Adrenal gland (tissue), 12 donors: Measurements from ENCODE around the gene IMMP2L. TPM values are rescaled to one million over a fixed set of nuclear protein-coding genes. Genes with fewer than 3 reads are reported as not detected.

Experiments used
- DNase-seq, 7 donors: peaks; one replicate each; pipeline ENCODE4 v3.0.0-alpha.2; 2019 to 2020
- H3K27ac ChIP-seq, 5 donors: fragments of 200-600 bp; sonication (generic) in 4 of 5; 1 replicate in 3 of 5; 2 replicates in 2 of 5; pipeline versions ENCODE4 v1.5.1 to v1.8.0; 2016 to 2020; ENCODE audit warnings: mild to moderate bottlenecking in 1 of 5
- H3K27me3 ChIP-seq: fragments of 200-600 bp; 2 replicates; pipeline ENCODE4 v1.8.0; 2021
- H3K36me3 ChIP-seq, 2 donors: fragments of 200-600 bp; replicated peaks in 1 of 2; 1 replicate in 1 of 2; 2 replicates in 1 of 2; pipeline versions ENCODE4 v1.5.1 to v1.8.0; 2018 to 2022
- H3K4me1 ChIP-seq, 2 donors: fragments of 200-600 bp; replicated peaks in 1 of 2; 1 replicate in 1 of 2; 2 replicates in 1 of 2; pipeline versions ENCODE4 v1.5.1 to v1.8.0; 2018 to 2021
- H3K4me3 ChIP-seq, 4 donors: fragments of 200-600 bp; sonication (generic) in 3 of 4; one replicate each; pipeline ENCODE4 v1.5.1; 2016 to 2018
- H3K9me3 ChIP-seq, 3 donors: fragments of 200-600 bp; sonication (generic) in 1 of 3; replicated peaks in 1 of 3; 1 replicate in 2 of 3; 2 replicates in 1 of 3; pipeline versions ENCODE4 v1.5.1 to v1.8.0; 2016 to 2021
- POLR2A ChIP-seq, 2 donors: fragments of 450-650 bp; IDR thresholded peaks; one replicate each; pipeline ENCODE4 v1.6.1; 2017; ENCODE audit warnings: antibody characterized with exemption in 2 of 2, mild to moderate bottlenecking in 2 of 2, moderate library complexity in 1 of 2
- WGBS, 4 donors: extraction: QIAGEN DNeasy Blood & Tissue Kit in 2 of 4; methylation state at CpG; one replicate each; pipeline versions ENCODE4 v1.1.5 to v1.1.7; 2013 to 2017; 5-methylcytosine and 5-hydroxymethylcytosine counted together
- intact Hi-C, 2 donors: fragments of 100-400 bp; cut with DNase I; formaldehyde crosslinking; loops; one replicate each; pipeline versions ENCODE4 v1.14.1 to v1.15.0; 2022 to 2023
- polyA plus RNA-seq, 3 donors: library from polyadenylated mRNA; stranded (reverse); fragments of 200-250 nt in 2 of 3; fragments of 350-450 nt in 1 of 3; fragmentation: Illumina TruSeq in 1 of 3; extraction: RNeasy Lipid Tissue Mini Kit (QIAGEN cat#74804) in 1 of 3; gene quantifications; one replicate each; pipeline ENCODE4 v1.2.3, GENCODE V29; 2013 to 2014
- total RNA-seq, 9 donors: library from RNA; depleted of rRNA in 4 of 9; stranded (reverse); fragments of >200 nt in 4 of 9; fragments of 120-200 nt in 1 of 9; fragmentation: NEBNext Ultra II Directional in 1 of 9; extraction: Animal tissue kit (Norgen Biotek cat#: 25700) in 1 of 9; gene quantifications; one replicate each; pipeline versions ENCODE4 v1.1.0 to v1.2.4, GENCODE V29; 2013 to 2023
- TF ChIP-seq, protein P1 (sequence below), 6 experiments: fragments of 450-650 bp in 4 of 6; fragments of 200-600 bp in 2 of 6; sonication (generic) in 1 of 6; IDR thresholded peaks; 1 replicate in 5 of 6; 2 replicates in 1 of 6; pipeline versions ENCODE4 v1.5.1 to v1.8.0; 2016 to 2021; ENCODE audit warnings: antibody characterized with exemption in 6 of 6, mild to moderate bottlenecking in 2 of 6, moderate library complexity in 1 of 6
- donor health status: healthy with polysubstance abuse.
- donor health status: Bipolar disorder and iron deficiency.
- donor health status: DM: yes; HTN: yes; CAD: no.
- donor health status: DM: no; HTN: no; CAD: no.
- donor health status: DM: no; HTN: no; CAD: no.
- donor health status: DM: yes; HTN: yes; CAD: no.

Gene IMMP2L
- total and polyA plus RNA-seq, 12 donors = 13.4 to 34.1 (median 25.3) TPM

DNA sequence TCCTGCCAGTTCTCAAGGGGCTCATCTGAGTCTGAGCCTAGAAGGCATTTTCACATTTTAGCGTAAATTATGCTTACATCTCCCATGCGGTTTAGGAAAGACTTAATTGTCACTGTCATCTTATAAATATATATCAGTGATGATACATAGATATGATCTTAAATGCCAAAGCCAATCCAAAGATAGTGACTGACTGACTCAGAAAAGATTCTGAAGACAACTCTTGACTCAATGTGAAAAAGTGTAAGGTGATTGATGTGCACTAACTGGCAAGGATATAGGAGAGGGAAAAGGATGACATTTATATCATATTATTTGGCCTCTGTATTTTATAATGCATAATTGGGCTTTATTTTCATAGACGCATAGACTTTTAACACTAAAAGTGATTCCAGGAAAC is 556.3 kb downstream of the IMMP2L start:
- Histone ChIP-seq H3K9me3 (no peaks in the 10 kb centered on the region), H3K27ac (no peak overlapping the region), H3K36me3 (no peaks in the 10 kb centered on the region), H3K27me3 (no peaks in the 10 kb centered on the region), H3K4me1 (no peaks in the 10 kb centered on the region), H3K4me3 (no peak overlapping the region)
- WGBS, 4 donors = 58 to 63% (median 61%) methylated on average over 3 of the region's 3 CpGs
- DNase-seq = no peak
- intact Hi-C loops = no loop called here
- TF ChIP-seq, protein P1, sequence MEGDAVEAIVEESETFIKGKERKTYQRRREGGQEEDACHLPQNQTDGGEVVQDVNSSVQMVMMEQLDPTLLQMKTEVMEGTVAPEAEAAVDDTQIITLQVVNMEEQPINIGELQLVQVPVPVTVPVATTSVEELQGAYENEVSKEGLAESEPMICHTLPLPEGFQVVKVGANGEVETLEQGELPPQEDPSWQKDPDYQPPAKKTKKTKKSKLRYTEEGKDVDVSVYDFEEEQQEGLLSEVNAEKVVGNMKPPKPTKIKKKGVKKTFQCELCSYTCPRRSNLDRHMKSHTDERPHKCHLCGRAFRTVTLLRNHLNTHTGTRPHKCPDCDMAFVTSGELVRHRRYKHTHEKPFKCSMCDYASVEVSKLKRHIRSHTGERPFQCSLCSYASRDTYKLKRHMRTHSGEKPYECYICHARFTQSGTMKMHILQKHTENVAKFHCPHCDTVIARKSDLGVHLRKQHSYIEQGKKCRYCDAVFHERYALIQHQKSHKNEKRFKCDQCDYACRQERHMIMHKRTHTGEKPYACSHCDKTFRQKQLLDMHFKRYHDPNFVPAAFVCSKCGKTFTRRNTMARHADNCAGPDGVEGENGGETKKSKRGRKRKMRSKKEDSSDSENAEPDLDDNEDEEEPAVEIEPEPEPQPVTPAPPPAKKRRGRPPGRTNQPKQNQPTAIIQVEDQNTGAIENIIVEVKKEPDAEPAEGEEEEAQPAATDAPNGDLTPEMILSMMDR (IDR thresholded peaks at IDR 0.05) = no peak
- TF ChIP-seq POLR2A (IDR thresholded peaks at IDR 0.05) = no peak

DNA sequence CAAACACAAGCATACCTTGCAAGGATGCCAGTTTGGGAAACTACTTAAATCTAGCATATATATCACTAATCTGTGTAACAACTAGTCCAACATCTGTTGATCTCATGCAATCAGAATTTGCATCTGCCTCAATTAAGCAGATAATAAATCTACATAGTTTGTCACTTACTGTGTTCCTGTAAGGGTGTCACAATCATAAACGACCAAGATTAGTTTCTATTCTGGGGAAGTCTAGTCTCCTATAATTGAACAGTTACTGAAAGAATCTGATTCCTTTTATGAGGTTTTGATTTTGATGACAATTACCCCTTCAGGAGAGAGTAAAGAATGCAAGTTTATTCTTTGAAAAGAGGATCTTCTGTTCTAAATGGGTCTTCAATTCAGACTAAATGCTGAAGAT is 556.8 kb downstream of the IMMP2L start:
- no peaks in the 10 kb centered on the region for H3K4me1 ChIP-seq
- H3K27ac ChIP-seq = no peak overlapping the region
- H3K36me3 ChIP-seq = no peaks in the 10 kb centered on the region
- intact Hi-C loops = no loop called here
- no peaks in the 10 kb centered on the region for H3K27me3 ChIP-seq
- TF ChIP-seq, protein P1 (IDR thresholded peaks at IDR 0.05) = no peak
- TF ChIP-seq POLR2A (IDR thresholded peaks at IDR 0.05) = no peak
- H3K4me3 ChIP-seq = no peak overlapping the region
- 54 to 68% (median 61%) methylated on average over 1 of the region's 1 CpG for WGBS, 4 donors
- H3K9me3 ChIP-seq = no peaks in the 10 kb centered on the region
- DNase-seq = no peak

DNA sequence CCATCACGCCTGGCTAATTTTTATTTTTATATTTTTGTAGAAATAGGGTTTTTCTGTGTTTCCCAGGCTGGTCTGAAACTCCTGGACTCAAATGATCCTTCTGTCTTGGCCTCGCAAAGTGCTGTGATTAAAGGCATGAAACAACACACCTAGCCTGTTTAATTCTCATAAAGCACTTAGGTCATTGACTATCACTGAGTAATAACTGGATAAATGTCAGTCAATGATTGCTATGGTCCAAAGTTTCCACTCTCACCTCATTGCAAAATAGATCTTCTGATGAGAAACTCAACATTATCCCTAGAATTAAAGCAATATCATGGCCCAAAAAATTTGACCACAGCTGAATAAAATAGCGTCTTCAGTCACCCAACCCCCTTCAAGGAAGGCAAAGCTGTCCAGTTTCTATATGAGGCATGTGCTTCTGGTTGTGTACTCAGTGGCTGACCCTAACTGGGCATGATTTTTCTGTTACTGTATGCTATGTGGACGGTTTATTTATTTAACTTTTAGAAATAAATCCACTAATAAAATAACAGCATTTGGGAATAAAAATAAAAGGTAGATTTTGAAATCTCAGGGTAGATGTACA is 557.9 kb downstream of the IMMP2L start:
- Histone ChIP-seq H3K4me1 (no peaks in the 10 kb centered on the region), H3K27me3 (no peaks in the 10 kb centered on the region), H3K27ac (no peak overlapping the region), H3K36me3 (no peaks in the 10 kb centered on the region), H3K4me3 (no peak overlapping the region), H3K9me3 (no peaks in the 10 kb centered on the region)
- TF ChIP-seq POLR2A (IDR thresholded peaks at IDR 0.05) = no peak
- TF ChIP-seq, protein P1 (IDR thresholded peaks at IDR 0.05) = no peak
- intact Hi-C loops = no loop called here
- 91 to 94% (median 92%) methylated on average over 4 of the region's 4 CpGs for WGBS, 4 donors
- DNase-seq = no peak

DNA sequence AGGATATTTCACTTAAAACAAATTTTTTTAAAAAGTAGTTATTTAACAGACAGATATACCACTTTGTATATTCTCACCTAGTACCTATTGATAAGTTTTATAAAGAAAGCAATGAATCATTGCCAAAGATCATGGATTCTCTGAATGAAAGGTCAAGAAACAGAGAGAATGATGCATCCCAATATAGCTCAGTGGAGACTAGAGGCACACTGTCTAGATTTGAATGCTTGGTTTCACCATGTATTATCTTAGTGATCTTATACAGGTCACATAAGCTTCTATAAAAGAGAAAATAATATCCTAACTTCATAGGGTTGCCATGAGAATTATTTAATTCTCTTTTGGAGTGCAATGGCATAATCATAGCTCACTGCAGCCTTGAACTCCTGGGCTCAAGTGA is 558.4 kb downstream of the IMMP2L start:
- H3K36me3 ChIP-seq = no peaks in the 10 kb centered on the region
- H3K4me3 ChIP-seq = no peak overlapping the region
- H3K9me3 ChIP-seq = no peaks in the 10 kb centered on the region
- no peak overlapping the region for H3K27ac ChIP-seq
- TF ChIP-seq, protein P1 (IDR thresholded peaks at IDR 0.05) = no peak
- no peak for TF ChIP-seq POLR2A (IDR thresholded peaks at IDR 0.05)
- no peaks in the 10 kb centered on the region for H3K27me3 ChIP-seq
- no peak for DNase-seq
- intact Hi-C loops = no loop called here
- H3K4me1 ChIP-seq = no peaks in the 10 kb centered on the region
